Measurements from ENCODE around the gene CNOT10. TPM values are rescaled to one million over a fixed set of nuclear protein-coding genes. Genes with fewer than 3 reads are reported as not detected.
A peak's percentile ranks its signal among the peaks of the same experiment; 100 is the strongest.
"Not testable (repeated sequence)": the region's sequence is repeated elsewhere in the genome, so short reads cannot be mapped to it uniquely, and the experiment has no call there.

The CNOT10 gene
- polyA plus RNA-seq, 3 donors, result 43.2 to 53.6 (median 48.3) TPM

DNA sequence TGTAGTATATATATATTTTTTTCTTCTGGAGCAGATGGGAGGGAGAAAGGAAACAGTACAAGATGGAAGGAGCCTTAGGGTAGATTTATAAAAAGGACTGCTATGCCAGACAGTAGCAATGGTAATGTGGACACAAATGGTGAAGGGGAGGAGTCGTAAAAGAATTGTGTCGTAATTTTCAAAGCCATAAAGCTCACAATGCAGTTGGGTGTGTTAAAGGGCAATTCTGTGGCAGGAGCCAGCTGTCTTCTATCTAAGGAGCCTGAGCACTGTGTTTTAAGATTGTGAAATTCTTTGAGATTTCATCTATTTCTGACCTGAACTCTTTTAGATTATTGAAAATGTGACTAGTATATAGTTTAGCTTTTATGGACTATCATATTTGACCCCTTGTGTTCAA lies 58.9 kb downstream of the CNOT10 start:
- DNase-seq, result peak; percentile 35

DNA sequence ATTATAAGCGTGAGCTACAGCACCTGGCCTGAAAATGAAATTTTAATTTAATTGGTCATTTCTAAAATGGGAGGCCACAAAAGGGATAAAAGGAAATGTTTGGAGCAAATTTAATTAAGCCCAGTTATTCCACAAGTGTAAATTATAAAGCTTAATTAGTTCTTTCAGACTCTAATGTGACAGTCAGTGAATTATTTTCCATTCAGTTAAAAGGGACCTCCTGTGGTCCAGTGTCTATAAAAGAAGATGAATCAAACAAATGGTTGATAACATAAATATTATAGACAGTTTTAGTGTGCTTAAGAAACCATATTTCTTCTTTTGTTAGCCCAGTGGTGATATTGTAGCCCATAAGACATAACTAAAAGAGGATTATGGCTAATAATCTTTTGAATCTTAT lies 66.4 kb downstream of the CNOT10 start:
- no peak for DNase-seq

DNA sequence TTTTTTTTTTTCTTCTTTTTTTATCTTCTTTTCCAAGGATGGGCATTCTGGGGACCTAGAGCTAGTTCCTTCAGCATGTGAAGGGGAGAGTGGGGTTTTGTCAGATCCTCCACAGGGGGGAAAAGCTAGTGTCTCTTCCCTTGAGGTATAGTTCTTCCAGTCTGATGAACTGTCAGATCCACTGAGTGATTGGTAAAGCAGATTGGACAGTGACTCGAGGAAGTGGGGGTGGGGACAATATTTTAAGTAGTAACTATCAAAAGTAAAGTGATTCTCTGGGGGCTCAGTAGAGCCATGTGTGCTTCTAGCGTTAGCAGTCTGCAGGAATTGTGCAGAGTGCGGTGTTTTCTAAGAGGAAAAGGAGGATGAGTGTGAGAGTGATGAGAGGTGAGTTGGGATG lies 70.8 kb downstream of the CNOT10 start:
- DNase-seq, result no peak

DNA sequence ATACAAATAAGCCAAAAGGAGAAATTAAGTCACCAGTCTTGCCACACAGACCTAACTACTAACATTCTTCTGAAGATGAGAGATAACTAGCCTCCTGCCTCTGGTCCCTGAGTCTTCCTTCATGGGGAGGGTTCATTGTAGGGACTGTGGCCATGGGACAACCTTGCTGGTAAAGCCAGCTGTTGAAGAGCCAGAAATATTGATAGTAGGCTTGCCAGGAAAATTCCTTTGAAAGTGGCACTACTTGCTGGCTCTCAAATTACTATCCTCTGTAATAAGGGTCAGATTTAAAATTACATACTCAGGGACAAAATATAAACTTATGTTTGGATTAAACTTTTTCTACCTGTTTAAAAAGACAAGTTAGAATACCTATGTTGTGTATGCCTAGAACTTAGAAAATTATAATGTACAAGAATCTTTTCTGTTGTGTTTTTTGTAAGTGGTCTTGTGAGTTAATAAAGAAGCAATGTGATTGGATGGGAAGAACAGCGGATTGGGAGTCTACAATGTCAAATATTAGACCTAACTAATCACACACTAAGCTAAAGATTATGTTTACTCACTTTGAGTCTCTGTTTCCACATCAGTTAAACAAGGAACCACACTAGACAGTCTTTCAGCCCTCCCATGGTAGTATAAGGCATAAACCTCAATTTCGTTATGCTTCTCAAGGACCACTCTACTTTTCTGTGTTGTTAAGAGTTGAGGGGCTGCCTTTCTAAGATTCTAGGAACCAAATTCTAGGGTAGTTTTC lies 72.8 kb downstream of the CNOT10 start:
- no peak for DNase-seq

DNA sequence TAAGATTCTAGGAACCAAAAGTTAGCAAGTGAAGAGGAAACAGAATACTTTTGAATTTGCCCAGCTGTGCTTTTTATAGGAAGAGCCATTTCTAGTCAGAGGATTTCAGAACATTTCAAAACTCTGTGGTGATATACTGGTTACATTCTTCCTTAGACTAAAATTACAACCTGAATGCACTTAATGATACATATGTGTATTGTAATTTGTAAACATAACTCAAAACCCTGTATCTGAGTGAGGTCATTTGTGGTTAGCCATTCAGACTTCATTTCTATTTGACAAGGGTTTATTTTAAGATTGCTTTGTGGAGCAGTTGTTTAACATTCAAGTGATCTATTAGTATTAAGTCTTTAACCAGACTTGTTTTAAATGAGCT lies 73.4 kb downstream of the CNOT10 start:
- DNase-seq, result no peak

DNA sequence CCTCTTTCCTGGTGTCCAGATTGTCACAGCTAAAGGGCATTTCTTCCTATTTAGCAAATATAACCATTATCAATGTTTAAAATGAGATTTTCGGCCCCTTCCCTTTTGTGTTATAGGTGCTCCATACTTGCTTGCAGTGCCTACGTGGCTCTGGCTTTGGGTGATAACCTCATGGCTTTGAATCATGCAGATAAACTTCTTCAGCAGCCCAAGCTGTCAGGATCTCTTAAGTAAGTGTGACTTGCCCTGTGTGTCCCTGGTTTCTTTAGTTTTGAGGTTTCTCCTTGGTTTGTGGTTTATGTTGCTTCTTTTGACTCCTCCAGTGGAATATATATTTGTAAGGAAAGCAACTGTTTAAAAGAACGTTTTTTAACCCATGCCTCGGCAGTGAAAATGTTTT lies 74.4 kb downstream of the CNOT10 start:
- no peak for DNase-seq

DNA sequence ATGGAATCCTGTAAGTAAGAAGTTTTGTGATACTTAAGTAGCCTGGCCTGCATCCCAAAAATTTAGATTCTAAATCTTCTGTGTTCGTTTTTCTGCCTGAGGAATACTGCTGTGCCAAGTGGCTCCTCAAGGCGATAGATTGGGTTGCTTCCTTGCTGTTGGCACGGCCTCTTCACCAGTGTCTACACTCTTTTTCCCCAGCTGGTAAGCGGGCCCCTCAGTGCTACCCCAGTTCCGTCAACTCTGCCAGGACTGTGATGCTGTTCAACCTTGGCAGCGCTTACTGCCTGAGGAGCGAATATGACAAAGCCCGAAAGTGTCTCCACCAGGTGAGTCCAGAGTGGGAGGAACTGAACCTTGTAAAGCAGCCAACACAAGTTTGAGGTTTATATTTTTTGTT lies 79.5 kb downstream of the CNOT10 start:
- DNase-seq, result no peak

DNA sequence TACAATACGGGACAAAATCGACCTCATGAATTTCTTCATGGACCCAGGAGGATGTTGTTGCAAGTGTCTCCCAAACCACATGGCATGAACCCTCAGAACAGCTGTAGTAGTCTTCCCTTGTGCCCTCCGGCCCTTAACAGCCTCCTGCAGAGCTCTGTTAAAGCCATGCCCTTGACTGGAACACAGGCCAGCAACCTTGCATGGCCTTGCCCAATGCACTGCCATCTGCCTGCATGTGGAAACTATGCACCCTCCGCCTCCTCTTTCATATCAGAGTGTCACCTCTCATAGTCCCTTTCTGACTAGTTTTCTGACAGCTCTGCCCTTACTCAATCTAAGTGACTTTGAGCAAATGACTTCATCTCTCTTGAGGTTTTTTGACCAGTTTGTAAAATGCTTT lies 93.4 kb downstream of the CNOT10 start:
- DNase-seq, result no peak

DNA sequence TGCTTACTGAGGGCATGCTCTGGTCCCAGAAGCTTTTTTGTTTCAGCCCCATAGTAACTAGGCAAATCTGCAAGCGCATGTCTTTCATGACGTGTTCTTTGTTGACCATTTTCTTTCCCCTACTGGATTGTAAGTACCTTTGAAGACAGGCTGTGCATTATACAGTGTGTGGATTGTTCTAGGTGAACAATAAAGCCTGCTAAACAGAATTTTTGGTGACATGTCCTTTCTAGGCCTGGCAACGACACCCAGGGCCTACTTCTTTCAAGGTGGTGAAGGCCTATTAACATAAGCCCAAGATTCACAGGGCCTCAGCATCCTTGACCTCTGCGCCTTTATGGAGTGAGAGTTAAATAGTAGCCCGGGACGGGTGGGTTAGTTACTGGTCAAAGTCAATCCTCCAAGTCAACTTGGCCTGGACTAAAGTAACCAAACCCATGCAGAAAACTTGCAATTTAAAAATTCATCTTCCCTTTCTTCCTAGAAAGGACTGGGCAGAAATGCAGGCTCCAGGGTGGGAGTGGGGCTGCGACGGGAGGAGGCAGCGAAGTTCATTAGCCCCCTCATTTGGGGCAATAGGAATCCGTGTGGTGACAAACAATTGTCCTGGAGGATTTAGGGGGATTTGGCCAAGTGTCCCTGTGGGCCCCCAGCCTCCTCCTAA lies 95.2 kb downstream of the CNOT10 start:
- no peak for DNase-seq

DNA sequence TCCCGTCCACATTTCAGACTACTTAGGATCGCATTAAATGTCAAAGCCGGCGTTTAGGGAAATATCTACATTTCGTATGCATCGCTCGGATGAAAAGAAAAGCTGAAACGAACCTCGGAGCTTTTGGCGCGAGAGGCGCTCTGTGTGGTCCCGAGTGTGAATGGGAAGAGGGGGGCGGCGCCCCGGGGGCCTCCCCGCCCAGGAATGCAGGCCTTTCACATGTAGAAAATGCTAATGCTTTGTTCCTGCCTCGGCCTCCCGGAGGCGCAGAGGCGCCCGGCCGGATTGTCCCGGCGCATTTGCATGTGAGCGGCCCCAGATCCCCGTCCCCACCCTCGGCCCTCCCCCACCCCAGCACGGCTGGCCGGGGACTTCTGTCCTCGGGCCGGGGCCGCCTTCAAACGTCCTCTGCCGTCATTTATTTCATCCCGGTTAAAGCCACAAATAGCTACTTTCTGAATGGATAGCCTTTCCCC lies 95.8 kb downstream of the CNOT10 start:
- DNase-seq, result peak; percentile 71

DNA sequence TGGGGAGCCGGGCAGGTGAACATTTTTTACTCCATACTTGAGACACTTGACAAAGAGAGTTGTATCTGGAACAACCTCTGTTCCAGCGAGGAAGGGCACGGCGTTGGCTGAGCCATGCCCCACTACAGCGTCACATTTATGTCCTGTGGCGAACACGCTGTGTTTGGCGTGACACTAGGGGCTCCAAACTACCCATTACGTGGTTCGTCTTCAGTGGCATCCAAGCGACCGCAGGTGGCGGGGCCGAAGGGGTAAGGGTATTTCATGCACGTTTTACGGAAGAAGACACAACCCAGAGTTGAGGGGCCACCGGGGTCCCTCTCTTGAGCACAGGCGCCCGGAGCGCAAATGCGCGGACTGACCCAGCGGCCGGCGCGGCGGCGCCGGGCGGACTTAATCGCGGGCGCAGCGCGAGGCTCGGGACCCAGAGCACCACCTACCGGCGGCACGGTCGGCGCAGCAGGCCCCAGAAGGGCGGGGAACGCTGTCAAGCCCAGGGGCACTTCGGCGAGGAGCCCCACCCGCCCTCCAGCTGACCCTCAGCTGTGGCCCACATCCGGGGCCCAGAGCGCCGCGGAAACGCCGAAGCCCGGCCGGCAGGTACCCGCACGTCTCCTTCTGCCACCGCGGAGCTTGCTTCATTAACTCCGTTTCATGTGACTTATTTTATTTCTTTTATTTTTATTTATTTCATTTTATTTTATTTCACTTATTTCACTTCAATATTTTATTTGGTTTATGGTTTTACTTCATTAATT lies 96.4 kb downstream of the CNOT10 start:
- DNase-seq, result peak; percentile 75

DNA sequence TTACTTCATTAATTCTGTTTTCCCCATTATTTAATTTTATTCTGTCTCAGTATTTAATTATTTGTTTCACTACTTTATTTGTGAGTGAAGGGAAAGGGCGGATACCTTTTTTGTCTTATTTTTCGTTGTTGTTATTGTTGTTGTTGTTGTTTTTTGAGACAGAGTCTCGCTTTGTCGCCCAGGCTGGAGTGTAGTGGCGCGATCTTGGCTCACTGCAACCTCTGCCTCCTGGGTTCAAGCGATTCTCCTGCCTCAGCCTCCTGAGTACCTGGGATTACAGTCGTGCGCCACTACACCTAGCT lies 96.9 kb downstream of the CNOT10 start:
- DNase-seq, result not testable (repeated sequence)

DNA sequence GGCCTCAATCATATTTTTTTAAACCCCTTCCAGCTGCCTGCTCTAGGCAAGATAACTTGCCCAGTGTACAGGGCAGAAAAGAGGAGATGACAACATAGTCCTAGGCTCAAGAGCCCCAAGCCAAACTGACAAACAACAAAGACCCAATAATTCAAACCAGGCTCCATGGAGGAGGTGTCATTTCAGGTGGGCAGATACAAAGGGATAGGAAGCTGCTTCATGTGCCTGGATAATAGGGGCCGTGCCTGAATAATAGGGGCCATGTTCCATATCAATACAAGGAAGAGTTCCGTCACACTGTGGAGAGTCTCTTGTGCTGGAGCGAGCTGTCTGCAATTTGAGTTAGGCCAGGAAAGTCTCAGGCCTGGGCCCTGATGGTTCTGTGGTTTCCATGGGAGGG lies 97.4 kb downstream of the CNOT10 start:
- DNase-seq, result no peak

DNA sequence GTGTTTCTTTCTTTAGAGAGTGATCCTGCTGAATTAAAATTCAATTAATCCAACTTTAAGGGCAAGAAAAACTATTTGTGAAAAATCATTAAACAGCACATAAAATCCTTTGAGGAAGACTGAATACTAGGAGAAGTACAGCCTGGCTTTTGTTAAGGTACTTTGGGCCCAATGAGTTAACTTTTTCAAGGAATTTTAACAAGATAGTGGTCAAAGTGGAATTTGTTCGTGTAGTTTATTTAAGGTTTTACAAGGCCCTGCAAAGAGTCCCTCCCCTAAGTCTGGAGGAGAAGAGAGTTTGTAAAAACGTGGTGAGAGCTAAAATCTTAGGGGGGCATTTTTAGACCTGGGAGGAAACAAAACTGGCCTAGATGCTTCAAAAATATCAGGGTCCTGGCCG lies 106.8 kb downstream of the CNOT10 start:
- no peak for DNase-seq

DNA sequence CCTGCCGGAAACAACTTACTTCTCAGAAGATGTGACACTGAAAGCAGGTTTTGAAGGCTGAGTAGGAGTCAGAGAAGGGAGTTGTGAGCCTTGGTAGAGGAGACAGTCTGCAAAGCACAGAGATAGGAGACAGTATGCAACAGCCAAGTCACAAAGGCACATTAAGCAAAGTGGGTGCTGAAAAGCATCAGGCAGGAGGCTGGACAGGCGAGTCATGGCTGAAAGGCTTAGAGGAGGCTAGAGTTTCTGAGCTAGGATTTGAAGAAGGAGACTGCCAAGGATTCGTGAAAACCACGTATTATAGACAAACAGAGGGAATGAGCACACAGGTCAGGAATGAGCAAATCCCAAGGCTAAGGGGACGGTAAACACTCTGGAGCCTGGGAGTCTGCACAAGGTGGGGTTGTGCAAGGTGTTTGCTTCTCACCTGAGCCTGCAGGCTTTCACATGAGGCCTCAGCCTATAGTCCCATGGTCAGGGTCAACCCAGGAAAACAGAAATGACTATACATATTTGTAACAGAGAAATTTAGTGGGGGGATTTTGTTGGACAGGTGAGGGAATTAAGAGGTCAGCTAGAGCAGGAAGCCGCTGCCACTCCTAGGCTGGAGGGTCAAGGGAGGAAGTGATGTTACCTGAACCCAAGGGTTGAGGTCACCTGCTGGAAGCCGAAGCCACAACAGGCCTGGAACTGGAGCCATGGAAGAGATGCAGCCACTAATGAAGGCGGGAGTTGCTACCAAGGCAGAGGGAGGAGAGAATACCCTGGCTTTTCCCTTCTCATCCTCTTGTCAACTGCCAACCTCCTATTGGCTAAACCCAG lies 109.7 kb downstream of the CNOT10 start:
- DNase-seq, result no peak

DNA sequence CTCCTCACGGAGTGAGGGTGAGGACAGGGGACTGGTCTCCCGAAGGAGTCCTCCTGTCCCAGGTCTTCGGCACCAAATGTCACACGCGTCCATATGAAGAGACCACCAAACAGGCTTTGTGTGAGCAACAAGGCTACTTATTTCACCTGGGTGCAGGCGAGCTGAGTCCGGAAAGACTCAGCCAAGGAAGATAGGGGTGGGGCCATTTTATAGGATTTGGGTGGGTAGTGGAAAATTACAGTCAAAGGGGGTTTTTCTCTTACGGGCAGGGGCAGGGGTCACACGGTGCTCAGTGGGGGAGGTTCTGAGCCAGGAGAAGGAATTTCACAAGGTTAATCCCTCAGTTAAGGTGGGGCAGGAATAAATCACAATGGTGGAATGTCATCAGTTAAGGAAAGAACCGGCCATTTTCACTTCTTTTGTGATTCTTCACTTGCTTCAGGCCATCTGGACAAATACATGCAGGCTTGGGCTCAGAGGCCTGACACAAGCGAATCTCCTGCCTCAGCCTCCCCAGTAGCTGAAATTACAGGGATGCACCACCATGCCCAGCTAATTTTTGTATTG lies 111.5 kb downstream of the CNOT10 start:
- DNase-seq, result not testable (repeated sequence)

DNA sequence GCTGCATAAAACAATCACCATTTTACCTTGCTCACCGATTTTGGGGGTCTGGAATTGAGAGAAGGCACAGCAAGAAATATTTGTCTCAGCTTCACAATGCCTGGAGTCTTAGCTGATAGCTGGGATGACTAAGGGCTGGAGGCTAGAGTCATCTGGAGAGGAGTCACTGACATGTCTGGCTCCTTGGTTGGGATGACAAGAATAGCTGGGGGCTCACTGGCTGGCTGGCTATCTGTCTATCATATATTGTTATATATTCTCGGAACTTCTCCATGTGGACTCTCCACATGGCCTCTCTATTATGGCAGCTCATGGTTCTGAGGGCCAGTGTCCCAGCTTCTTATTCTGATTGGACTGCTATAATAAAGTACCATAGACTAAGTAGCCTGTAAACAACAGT lies 112.8 kb downstream of the CNOT10 start:
- DNase-seq, result no peak

DNA sequence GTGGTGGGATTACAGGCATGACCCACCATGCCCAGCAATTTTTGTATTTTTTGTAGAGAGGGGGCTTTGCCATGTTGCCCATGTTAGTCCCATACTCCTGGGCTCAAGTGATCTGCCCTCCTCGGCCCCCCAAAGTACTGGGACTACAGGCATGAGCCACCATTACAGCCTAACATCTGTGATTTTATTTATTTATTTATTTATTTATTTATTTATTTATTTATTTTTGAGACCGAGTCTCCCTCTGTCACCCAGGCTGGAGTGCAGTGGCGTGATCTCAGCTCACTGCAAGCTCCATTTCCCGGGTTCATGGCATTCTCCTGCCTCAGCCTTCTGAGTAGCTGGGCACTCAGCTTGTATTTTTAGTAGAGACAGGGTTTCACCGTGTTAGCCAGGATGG lies 116.5 kb downstream of the CNOT10 start:
- DNase-seq, result not testable (repeated sequence)

DNA sequence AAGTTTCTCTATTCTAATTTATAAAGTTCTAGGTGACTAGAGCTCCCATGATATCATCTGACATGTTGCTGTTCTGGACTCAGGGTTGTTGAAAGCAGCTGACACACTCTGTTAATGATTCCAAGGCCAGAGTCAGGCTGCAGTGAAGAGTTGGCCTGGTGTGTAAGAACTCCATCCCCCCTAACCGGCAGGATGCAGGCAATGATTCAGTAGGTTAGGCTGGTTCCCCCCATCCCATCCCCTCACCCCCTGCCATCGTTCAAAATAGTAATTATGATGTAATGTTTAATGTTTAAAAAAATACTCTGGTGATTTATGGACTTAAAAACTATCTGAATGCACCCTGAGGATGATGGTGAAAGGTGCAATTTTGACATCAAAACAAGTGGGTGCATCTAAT lies 128.2 kb downstream of the CNOT10 start:
- DNase-seq, result peak; percentile 64

DNA sequence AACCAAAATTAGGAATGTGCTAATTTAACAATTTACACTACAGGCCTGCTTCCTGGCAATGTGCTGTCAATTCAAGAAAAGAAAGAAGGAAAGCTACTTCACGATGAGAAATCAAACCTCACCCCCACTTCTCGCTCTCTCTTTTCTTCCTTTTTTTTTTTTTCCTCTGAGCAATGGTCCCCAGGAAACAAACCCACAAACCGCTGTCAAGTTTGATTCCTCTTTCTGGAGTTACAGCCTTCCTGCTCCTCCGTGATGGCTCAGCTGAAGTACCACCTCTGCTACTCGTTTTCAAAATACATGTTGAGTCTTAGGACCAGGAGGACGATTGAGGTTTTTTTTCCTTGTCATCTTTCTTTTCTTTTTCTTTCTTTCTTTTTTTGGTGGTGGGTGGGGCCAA lies 129.4 kb downstream of the CNOT10 start:
- DNase-seq, result no peak

DNA sequence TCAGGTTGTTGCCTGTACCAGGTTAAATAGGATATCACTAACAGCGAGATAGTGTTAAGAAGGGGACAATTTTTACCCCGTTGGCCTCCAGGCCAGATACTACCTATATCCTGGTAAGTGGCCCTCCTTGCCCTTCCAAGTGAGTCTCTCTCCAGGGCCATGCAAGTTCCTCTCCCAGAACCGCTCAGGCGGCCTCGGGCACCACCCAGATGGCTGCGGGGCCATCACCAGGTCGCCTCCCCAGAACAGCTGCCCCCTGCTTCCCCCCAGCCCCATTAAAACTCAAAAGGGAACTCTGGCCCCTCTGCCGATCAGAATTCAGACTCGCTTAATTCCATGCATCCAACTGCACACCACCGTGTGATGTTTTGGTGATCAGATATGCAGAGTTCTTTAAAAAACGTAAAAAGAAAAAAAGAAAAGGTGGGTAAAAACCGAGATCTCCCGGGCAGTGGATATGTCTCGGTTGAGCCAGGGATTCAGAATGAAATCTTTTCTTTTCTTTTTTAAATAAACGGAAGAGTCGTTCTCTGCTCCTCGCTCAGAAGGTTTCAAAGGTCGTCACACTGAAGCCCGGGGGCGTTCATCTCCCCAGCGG lies 131.0 kb downstream of the CNOT10 start:
- no peak for DNase-seq
